SK-N-SH treated with all-trans-retinoic acid at 6 μM for 48 hours (cell line): ENCODE measurements around the gene PEX13.

Experiments
- ATAC-seq: fragments of 200-7000 bp; cut with Tn5 transposase; 3 replicates; pipeline ENCODE4 v1.9.1; 2020; ENCODE audit warnings: mild to moderate bottlenecking, moderate library complexity
- ARNTL ChIP-seq: fragments of 450-650 bp; formaldehyde crosslinking; IDR thresholded peaks from 2 replicates; pipeline ENCODE4 v1.5.0; 2020; ENCODE audit warnings: low read depth, mild to moderate bottlenecking, moderate library complexity, borderline replicate concordance
- BACH2 ChIP-seq: fragments of 250-450 bp; sonication (Bioruptor Pico); IDR thresholded peaks from 2 replicates; pipeline ENCODE4 v1.9.0; 2021; ENCODE audit warnings: mild to moderate bottlenecking, borderline replicate concordance
- ESRRG ChIP-seq: fragments of 250-450 bp; sonication (Bioruptor Pico); IDR thresholded peaks from 2 replicates; pipeline ENCODE4 v1.6.1; 2021; ENCODE audit warnings: mild to moderate bottlenecking
- GLIS3 ChIP-seq: fragments of 250-450 bp; sonication (Bioruptor Pico); IDR thresholded peaks from 2 replicates; pipeline ENCODE4 v1.5.0; 2020; ENCODE audit warnings: mild to moderate bottlenecking, moderate library complexity
- ISL1 ChIP-seq: fragments of 250-450 bp; sonication (Bioruptor Pico); IDR thresholded peaks from 2 replicates; pipeline ENCODE4 v2.1.2; 2022; ENCODE audit warnings: mild to moderate bottlenecking, moderate library complexity
- OSR1 ChIP-seq: fragments of 250-450 bp; sonication (Bioruptor Pico); IDR thresholded peaks from 2 replicates; pipeline ENCODE4 v1.8.0; 2022; ENCODE audit warnings: moderate library complexity, mild to moderate bottlenecking, inconsistent platforms
- PPARA ChIP-seq: fragments of 250-450 bp; sonication (Bioruptor Pico); IDR thresholded peaks from 2 replicates; pipeline ENCODE4 v1.5.0; 2020; ENCODE audit warnings: mild to moderate bottlenecking, borderline replicate concordance
- RARB ChIP-seq: fragments of 250-450 bp; sonication (Bioruptor Pico); IDR thresholded peaks from 2 replicates; pipeline ENCODE4 v1.8.0; 2021; ENCODE audit warnings: mild to moderate bottlenecking, moderate library complexity
- SNAI2 ChIP-seq: fragments of 250-450 bp; sonication (Bioruptor Pico); IDR thresholded peaks from 2 replicates; pipeline ENCODE4 v1.5.0; 2020; ENCODE audit warnings: mild to moderate bottlenecking, moderate library complexity
- TCF4 ChIP-seq: fragments of 250-450 bp; sonication (Bioruptor Pico); IDR thresholded peaks from 2 replicates; pipeline ENCODE4 v1.8.0; 2021; ENCODE audit warnings: mild to moderate bottlenecking, moderate library complexity, borderline replicate concordance
- ZC3H10 ChIP-seq: fragments of 250-450 bp; sonication (Bioruptor Pico); IDR thresholded peaks from 2 replicates; pipeline ENCODE4 v1.5.1; 2021; ENCODE audit warnings: mild to moderate bottlenecking, moderate library complexity
- ZFP3 ChIP-seq: fragments of 250-450 bp; sonication (Bioruptor Pico); IDR thresholded peaks from 2 replicates; pipeline ENCODE4 v1.5.0; 2020; ENCODE audit warnings: mild to moderate bottlenecking, moderate library complexity
- ZFP30 ChIP-seq: fragments of 450-650 bp; formaldehyde crosslinking; IDR thresholded peaks from 2 replicates; pipeline ENCODE4 v1.5.0; 2022; ENCODE audit warnings: mild to moderate bottlenecking, moderate library complexity
- ZNF565 ChIP-seq: fragments of 450-650 bp; formaldehyde crosslinking; conservative IDR thresholded peaks from 2 replicates; pipeline ENCODE4 v1.5.0; 2020; ENCODE audit warnings: low read depth, mild to moderate bottlenecking, moderate library complexity
- ZNF70 ChIP-seq: fragments of 450-650 bp; formaldehyde crosslinking; IDR thresholded peaks from 2 replicates; pipeline ENCODE4 v1.5.0; 2020; ENCODE audit warnings: mild to moderate bottlenecking, moderate library complexity
- ZNF8 ChIP-seq: fragments of 450-650 bp; formaldehyde crosslinking; IDR thresholded peaks from 2 replicates; pipeline ENCODE4 v1.5.0; 2020; ENCODE audit warnings: mild to moderate bottlenecking, moderate library complexity
- TF ChIP-seq, protein P1 (sequence below): fragments of 250-450 bp; sonication (Bioruptor Pico); IDR thresholded peaks from 2 replicates; pipeline ENCODE4 v1.8.0; 2020; ENCODE audit warnings: mild to moderate bottlenecking, moderate library complexity, borderline replicate concordance
- TF ChIP-seq, protein P2 (sequence below): fragments of 250-450 bp; sonication (Bioruptor Pico); IDR thresholded peaks from 2 replicates; pipeline ENCODE4 v1.5.0; 2020; ENCODE audit warnings: mild to moderate bottlenecking, moderate library complexity
- TF ChIP-seq, protein P3 (sequence below): fragments of 250-450 bp; sonication (Bioruptor Pico); IDR thresholded peaks from 2 replicates; pipeline ENCODE4 v1.8.0; 2021; ENCODE audit warnings: low read depth, mild to moderate bottlenecking, moderate library complexity, borderline replicate concordance
- TF ChIP-seq, protein P4 (sequence below): fragments of 250-450 bp; sonication (Bioruptor Pico); IDR thresholded peaks from 2 replicates; pipeline ENCODE4 v1.5.1; 2020; ENCODE audit warnings: low read depth, mild to moderate bottlenecking, moderate library complexity

The PEX13 gene

DNA sequence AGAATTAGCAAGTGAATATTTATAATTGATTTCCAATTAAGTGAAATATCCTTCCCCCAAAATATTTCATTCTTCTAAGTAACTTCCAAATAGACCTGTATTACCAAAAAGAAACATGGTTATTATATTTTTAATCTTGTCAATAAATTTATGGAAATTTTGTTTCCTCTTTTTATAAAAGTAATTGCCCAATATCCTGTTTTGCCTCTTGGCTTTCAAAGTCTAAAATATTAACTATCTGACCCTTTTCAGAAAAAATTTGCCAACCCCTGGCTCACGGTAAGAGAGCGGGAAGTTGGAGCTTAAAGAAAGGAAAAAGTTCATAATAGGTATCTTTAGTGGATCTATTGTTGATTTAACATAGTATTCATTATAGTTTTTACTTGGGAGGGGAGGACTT, 27.7 kb downstream of the PEX13 start:
- no peak for ATAC-seq
- TF ChIP-seq, protein P1, sequence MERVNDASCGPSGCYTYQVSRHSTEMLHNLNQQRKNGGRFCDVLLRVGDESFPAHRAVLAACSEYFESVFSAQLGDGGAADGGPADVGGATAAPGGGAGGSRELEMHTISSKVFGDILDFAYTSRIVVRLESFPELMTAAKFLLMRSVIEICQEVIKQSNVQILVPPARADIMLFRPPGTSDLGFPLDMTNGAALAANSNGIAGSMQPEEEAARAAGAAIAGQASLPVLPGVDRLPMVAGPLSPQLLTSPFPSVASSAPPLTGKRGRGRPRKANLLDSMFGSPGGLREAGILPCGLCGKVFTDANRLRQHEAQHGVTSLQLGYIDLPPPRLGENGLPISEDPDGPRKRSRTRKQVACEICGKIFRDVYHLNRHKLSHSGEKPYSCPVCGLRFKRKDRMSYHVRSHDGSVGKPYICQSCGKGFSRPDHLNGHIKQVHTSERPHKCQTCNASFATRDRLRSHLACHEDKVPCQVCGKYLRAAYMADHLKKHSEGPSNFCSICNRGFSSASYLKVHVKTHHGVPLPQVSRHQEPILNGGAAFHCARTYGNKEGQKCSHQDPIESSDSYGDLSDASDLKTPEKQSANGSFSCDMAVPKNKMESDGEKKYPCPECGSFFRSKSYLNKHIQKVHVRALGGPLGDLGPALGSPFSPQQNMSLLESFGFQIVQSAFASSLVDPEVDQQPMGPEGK (CRISPR knock-in tag): no peak
- TF ChIP-seq ZC3H10 (CRISPR knock-in tag): no peak
- no peak for TF ChIP-seq TCF4
- TF ChIP-seq ESRRG (CRISPR knock-in tag): no peak
- no peak for TF ChIP-seq ISL1
- TF ChIP-seq ZNF8 (CRISPR knock-in tag): no peak
- no peak for TF ChIP-seq RARB (CRISPR knock-in tag)
- TF ChIP-seq, protein P2, sequence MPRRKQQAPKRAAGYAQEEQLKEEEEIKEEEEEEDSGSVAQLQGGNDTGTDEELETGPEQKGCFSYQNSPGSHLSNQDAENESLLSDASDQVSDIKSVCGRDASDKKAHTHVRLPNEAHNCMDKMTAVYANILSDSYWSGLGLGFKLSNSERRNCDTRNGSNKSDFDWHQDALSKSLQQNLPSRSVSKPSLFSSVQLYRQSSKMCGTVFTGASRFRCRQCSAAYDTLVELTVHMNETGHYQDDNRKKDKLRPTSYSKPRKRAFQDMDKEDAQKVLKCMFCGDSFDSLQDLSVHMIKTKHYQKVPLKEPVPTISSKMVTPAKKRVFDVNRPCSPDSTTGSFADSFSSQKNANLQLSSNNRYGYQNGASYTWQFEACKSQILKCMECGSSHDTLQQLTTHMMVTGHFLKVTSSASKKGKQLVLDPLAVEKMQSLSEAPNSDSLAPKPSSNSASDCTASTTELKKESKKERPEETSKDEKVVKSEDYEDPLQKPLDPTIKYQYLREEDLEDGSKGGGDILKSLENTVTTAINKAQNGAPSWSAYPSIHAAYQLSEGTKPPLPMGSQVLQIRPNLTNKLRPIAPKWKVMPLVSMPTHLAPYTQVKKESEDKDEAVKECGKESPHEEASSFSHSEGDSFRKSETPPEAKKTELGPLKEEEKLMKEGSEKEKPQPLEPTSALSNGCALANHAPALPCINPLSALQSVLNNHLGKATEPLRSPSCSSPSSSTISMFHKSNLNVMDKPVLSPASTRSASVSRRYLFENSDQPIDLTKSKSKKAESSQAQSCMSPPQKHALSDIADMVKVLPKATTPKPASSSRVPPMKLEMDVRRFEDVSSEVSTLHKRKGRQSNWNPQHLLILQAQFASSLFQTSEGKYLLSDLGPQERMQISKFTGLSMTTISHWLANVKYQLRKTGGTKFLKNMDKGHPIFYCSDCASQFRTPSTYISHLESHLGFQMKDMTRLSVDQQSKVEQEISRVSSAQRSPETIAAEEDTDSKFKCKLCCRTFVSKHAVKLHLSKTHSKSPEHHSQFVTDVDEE (CRISPR knock-in tag): no peak
- TF ChIP-seq PPARA: no peak
- TF ChIP-seq ARNTL: no peak
- no peak for TF ChIP-seq SNAI2 (CRISPR knock-in tag)
- TF ChIP-seq ZNF70 (CRISPR knock-in tag): no peak
- TF ChIP-seq ZNF565 (CRISPR knock-in tag): no peak
- TF ChIP-seq OSR1 (CRISPR knock-in tag): no peak

DNA sequence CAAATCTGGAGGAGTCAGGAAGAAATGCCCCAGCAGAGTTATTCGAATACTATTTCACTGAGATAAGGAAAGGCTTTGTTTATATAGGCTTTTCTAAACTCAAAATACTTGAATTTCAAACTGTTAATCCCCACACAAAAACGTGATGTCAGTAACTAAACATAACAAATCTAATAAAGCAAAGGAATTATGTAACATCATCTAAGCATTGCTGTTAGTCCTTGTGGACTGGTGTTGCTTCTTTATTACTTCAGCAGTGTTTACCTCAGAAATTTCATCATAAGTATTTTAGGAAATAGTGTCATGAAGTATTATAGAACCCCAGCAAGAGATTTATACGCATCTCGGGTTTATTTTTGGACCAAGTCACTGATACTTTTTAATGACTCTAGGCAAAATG, 28.5 kb downstream of the PEX13 start:
- TF ChIP-seq ZNF565 (CRISPR knock-in tag) (no peak), ZC3H10 (CRISPR knock-in tag) (no peak), ZFP3 (CRISPR knock-in tag) (no peak), RARB (CRISPR knock-in tag) (no peak), ISL1 (no peak), ZNF70 (CRISPR knock-in tag) (no peak), GLIS3 (CRISPR knock-in tag) (no peak), ZNF8 (CRISPR knock-in tag) (no peak), BACH2 (no peak), ESRRG (CRISPR knock-in tag) (no peak), PPARA (no peak), ZFP30 (CRISPR knock-in tag) (no peak), TCF4 (no peak)
- TF ChIP-seq, protein P3, sequence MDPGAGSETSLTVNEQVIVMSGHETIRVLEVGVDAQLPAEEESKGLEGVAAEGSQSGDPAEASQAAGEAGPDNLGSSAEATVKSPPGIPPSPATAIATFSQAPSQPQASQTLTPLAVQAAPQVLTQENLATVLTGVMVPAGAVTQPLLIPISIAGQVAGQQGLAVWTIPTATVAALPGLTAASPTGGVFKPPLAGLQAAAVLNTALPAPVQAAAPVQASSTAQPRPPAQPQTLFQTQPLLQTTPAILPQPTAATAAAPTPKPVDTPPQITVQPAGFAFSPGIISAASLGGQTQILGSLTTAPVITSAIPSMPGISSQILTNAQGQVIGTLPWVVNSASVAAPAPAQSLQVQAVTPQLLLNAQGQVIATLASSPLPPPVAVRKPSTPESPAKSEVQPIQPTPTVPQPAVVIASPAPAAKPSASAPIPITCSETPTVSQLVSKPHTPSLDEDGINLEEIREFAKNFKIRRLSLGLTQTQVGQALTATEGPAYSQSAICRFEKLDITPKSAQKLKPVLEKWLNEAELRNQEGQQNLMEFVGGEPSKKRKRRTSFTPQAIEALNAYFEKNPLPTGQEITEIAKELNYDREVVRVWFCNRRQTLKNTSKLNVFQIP (CRISPR knock-in tag): no peak
- TF ChIP-seq, protein P1 (CRISPR knock-in tag): no peak
- TF ChIP-seq, protein P4, sequence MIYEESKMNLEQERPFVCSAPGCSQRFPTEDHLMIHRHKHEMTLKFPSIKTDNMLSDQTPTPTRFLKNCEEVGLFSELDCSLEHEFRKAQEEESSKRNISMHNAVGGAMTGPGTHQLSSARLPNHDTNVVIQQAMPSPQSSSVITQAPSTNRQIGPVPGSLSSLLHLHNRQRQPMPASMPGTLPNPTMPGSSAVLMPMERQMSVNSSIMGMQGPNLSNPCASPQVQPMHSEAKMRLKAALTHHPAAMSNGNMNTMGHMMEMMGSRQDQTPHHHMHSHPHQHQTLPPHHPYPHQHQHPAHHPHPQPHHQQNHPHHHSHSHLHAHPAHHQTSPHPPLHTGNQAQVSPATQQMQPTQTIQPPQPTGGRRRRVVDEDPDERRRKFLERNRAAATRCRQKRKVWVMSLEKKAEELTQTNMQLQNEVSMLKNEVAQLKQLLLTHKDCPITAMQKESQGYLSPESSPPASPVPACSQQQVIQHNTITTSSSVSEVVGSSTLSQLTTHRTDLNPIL (CRISPR knock-in tag): no peak
- TF ChIP-seq, protein P2 (CRISPR knock-in tag): no peak
- ATAC-seq: no peak
